ENCODE results near the gene SERPINB11.
"Not testable (repeated sequence)": the region's sequence is repeated elsewhere in the genome, so short reads cannot be mapped to it uniquely, and the experiment has no call there.

The SERPINB11 gene

DNA sequence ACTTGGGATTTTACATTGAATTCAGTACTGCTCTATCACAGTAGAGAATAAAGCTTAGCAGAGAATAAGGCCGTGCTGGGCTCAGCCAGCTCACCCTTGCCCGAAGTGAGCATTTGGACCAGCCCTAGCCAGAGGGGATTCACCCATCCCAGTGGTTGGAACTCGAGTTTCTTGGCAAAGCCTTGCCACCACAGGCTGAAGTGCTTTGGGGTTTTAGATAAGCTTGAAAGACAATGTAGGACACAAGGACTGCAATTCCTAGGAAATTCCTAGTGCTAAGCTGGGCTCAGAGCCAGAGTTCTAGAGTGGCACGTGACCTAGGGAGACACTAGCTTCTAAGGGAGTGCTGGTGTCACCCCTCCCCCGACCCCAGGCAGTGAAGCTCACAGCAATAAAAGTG lies 28.0 kb downstream of the SERPINB11 start:
- DNase-seq (ENCODE audit: low read depth): no peak

DNA sequence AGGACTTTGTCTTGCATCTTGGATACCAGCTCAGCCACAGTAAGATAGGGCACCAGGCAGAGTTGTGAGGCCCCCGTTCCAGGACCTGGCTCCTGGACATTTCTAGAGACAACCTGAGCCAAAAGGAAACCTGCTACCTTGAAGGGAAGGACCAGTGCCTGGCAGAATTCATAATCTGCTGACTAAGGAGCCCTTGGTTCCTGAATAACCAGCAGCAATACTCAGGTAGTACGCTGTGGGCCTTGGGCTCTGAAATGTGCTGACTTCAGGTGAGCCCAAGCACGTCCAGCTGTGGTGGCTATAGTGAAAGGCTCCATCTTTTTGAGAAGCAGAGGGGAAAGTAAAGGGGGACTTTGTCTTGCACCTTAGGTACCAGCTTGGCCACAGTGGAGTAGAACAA lies 28.5 kb downstream of the SERPINB11 start:
- DNase-seq (ENCODE audit: low read depth): no peak

DNA sequence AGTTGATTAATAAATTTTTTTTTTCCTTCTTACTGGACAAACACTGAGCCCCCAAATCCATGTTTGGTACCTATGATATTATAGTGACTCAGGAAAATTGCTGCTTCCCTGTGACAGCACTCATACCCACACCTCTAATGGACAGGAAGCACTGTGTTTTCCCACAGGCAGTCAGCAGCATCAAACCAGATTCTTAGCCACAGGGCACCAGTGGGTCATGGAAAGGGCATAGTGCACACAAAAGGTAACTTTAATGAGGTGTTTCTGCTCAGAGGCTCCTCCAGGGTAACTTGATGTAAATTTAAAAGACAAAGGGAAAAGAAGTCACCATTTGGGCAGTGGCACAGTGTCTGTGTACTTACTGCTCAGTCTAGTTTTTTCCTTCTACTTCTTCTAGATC lies 34.1 kb downstream of the SERPINB11 start:
- DNase-seq (ENCODE audit: low read depth): no peak

DNA sequence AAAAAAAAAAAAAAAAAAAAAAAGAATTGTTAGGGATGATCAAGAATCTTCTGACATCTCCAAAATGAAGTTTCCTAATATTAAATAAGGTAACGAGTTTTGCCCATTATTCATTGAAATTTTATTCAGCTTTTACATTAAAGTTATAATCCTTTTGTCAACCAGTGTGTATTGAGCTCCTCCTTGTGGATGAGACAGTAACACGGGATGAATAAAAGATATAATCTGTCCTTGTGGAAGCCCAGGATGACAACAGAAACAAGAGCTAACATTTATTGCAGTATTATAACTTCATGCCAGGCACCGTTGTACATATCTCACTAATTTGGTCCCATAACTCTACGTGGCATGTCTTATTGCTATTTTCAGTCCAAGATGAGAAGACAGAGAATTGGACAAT lies 39.0 kb downstream of the SERPINB11 start:
- DNase-seq (ENCODE audit: low read depth): peak; percentile 46

GRCh38 chr18:63747006-63747405 lies 44.2 kb downstream of the SERPINB11 start:
- DNase-seq (ENCODE audit: low read depth): no peak

- DNase-seq (ENCODE audit: low read depth): no peak
Observed at GRCh38 chr18:63749489-63749888, 46.7 kb downstream of the SERPINB11 start.

DNA sequence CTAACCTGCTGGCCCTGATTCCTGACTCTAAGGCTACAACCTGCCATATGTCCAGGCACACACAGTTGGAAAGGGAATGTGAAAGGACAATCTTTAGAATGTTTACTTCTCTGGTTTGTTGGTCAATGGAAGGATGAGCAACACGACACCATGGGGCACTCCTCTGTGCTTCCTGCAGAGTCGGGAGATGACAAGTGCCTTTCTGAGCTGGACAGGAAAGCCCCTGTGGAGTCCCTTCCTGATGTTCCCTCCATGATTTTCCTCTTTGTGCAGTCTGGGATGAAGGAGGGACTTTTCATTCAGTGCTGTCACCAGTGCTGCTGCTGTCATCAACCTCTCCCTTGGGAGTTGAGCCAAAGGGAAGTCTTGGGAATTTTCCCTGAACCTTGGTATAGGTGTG lies 49.9 kb downstream of the SERPINB11 start:
- DNase-seq (ENCODE audit: low read depth): no peak

DNA sequence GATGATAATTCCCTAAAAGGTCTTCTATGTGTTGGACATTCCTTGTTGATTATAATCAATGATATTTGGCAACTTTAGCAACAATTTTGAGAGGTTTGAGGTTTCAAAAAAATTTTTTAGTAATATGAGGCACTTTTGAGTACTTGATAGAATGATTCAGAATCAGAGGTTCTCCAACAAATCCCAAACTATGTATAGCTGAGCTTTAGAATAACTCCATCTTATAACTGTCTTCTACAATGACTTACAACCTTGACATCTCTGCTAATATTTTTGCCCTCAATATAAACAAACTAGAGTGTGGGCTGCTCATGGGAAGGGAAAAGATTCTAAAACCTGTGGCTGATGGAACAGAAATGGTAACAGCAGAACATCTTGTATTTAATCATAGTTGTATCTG lies 50.9 kb downstream of the SERPINB11 start:
- DNase-seq (ENCODE audit: low read depth): no peak

- DNase-seq (ENCODE audit: low read depth): no peak
Observed at GRCh38 chr18:63757541-63757940, 54.8 kb downstream of the SERPINB11 start.

- DNase-seq (ENCODE audit: low read depth): no peak
Observed at GRCh38 chr18:63758615-63759240, 56.0 kb downstream of the SERPINB11 start.

GRCh38 chr18:63759786-63760185 lies 57.0 kb downstream of the SERPINB11 start:
- not testable (repeated sequence) for DNase-seq (ENCODE audit: low read depth)

- DNase-seq (ENCODE audit: low read depth): peak; percentile 83
Observed at GRCh38 chr18:63762518-63762917, 59.8 kb downstream of the SERPINB11 start.

- no peak for DNase-seq (ENCODE audit: low read depth)
Observed at GRCh38 chr18:63763831-63764600, 61.3 kb downstream of the SERPINB11 start.

DNA sequence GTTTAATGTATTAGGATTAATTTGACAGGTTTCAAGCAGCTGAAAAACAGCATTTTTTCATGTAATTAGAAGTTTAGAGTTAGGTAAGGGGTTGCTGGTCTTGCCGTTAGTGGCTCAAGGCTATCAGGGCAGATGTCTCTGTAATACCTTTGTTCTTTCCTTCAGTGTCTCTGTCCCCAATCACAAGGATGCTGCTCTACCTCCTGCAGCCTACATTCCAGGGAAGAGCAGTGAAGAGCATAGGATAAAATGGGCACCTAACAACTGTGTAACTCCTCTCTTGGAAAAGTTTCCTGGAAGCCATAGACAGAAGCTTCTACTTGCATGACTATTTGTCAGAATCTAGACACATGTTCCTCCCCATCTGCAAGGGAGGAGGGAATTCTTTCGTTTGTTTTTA lies 63.1 kb downstream of the SERPINB11 start:
- DNase-seq (ENCODE audit: low read depth): no peak

All from stromal cell of bone marrow (primary cell).